PC-3 (cell line): ENCODE data around the gene PATE3. TPM values are rescaled to one million over a fixed set of nuclear protein-coding genes. Genes with fewer than 3 reads are reported as not detected.

Experiments
- ATAC-seq: fragments of 200-7000 bp; cut with Tn5 transposase; 2 replicates; pipeline ENCODE4 v1.9.1; 2020; ENCODE audit warnings: mild to moderate bottlenecking, moderate library complexity
- BruUV-seq: library from RNA; stranded (reverse); fragments of 400-500 nt; replicated peaks from 2 replicates; lab custom pipeline; 2021; lab: Mats Ljungman, UMichigan
- CTCF ChIA-PET: fragments of 300-600 bp; sonication (Branson Sonifier 250); formaldehyde crosslinking; loops from one replicate; lab custom pipeline; 2022; ENCODE audit warnings: antibody characterized with exemption; lab: Charles Lee
- POLR2A ChIA-PET: fragments of 300-600 bp; sonication (Branson Sonifier 250); formaldehyde crosslinking; loops from one replicate; lab custom pipeline; 2022; ENCODE audit warnings: antibody characterized with exemption; ENCODE audit not compliant: unreplicated experiment; lab: Charles Lee
- DNase-seq: peaks from one replicate; pipeline ENCODE4 v3.0.0-alpha.2; 2015
- H2AFZ ChIP-seq: fragments of 300-600 bp; sonication (generic); 2 replicates; pipeline ENCODE4 v1.6.0; 2016; ENCODE audit warnings: antibody characterized with exemption, low read length
- H3F3A ChIP-seq: fragments of 300-600 bp; sonication (generic); one replicate; pipeline ENCODE4 v1.6.0; 2017; ENCODE audit warnings: antibody characterized with exemption, low read length, control low read depth, mild to moderate bottlenecking; ENCODE audit not compliant: unreplicated experiment
- H3K27ac ChIP-seq: fragments of 300-600 bp; sonication (generic); 2 replicates; pipeline ENCODE4 v1.5.1; 2016; ENCODE audit warnings: mild to moderate bottlenecking, low read length
- H3K27me3 ChIP-seq: fragments of 300-600 bp; sonication (generic); 2 replicates; pipeline ENCODE4 v1.6.1; 2016; ENCODE audit warnings: low read length, mixed read lengths
- H3K36me3 ChIP-seq: fragments of 300-600 bp; sonication (generic); 2 replicates; pipeline ENCODE4 v1.6.1; 2016; ENCODE audit warnings: low read depth, mixed run types, low read length, mixed read lengths
- H3K4me1 ChIP-seq: fragments of 300-600 bp; sonication (generic); 2 replicates; pipeline ENCODE4 v1.5.1; 2016; ENCODE audit warnings: low read length; ENCODE audit not compliant: insufficient read depth
- H3K4me2 ChIP-seq: fragments of 300-600 bp; sonication (generic); 2 replicates; pipeline ENCODE4 v1.6.0; 2016; ENCODE audit warnings: low read length
- H3K4me3 ChIP-seq: fragments of 300-600 bp; sonication (generic); 2 replicates; pipeline ENCODE4 v1.5.1; 2016; ENCODE audit warnings: mild to moderate bottlenecking, low read length, mixed read lengths
- H3K79me2 ChIP-seq: fragments of 300-600 bp; sonication (generic); 2 replicates; pipeline ENCODE4 v1.6.1; 2017; ENCODE audit warnings: low read length, mixed read lengths
- H3K9ac ChIP-seq: fragments of 300-600 bp; sonication (generic); 2 replicates; pipeline ENCODE4 v1.6.0; 2016; ENCODE audit warnings: mild to moderate bottlenecking, low read length
- H3K9me2 ChIP-seq: fragments of 300-600 bp; sonication (generic); replicated peaks from 2 replicates; pipeline ENCODE4 v1.6.1; 2016; ENCODE audit warnings: mixed run types, low read length, mixed read lengths
- H3K9me3 ChIP-seq: fragments of 300-600 bp; sonication (generic); 2 replicates; pipeline ENCODE4 v1.6.1; 2016; ENCODE audit warnings: low read length, mixed read lengths
- H4K20me1 ChIP-seq: fragments of 300-600 bp; sonication (generic); 2 replicates; pipeline ENCODE4 v1.6.1; 2016; ENCODE audit warnings: low read length, mixed read lengths
- EZH2 ChIP-seq: fragments of 300-600 bp; sonication (generic); IDR thresholded peaks from one replicate; pipeline ENCODE4 v1.6.1; 2017; ENCODE audit warnings: antibody characterized with exemption, mild to moderate bottlenecking, low read length; ENCODE audit not compliant: unreplicated experiment
- EZH2phosphoT487 ChIP-seq: fragments of 300-600 bp; sonication (generic); IDR thresholded peaks from 2 replicates; pipeline ENCODE4 v1.6.1; 2018; ENCODE audit warnings: mild to moderate bottlenecking, antibody characterized with exemption, low read length, borderline replicate concordance
- intact Hi-C: fragments of 100-400 bp; cut with micrococcal nuclease; formaldehyde crosslinking; loops from 2 replicates; pipeline ENCODE4 v1.9.0; 2023
- total RNA-seq: library from RNA; depleted of rRNA; stranded (reverse); fragments of >200 nt; gene quantifications from 2 replicates; pipeline ENCODE4 v1.2.3, GENCODE V29; 2014
- TF ChIP-seq, protein P1 (sequence below): fragments of 300-600 bp; sonication (generic); conservative IDR thresholded peaks from 2 replicates; pipeline ENCODE4 v1.5.1; 2017; ENCODE audit warnings: antibody characterized with exemption, low read depth, mild to moderate bottlenecking, low read length

Gene PATE3
- total RNA-seq, 1 experiment from 2014 or later, result not detected

DNA sequence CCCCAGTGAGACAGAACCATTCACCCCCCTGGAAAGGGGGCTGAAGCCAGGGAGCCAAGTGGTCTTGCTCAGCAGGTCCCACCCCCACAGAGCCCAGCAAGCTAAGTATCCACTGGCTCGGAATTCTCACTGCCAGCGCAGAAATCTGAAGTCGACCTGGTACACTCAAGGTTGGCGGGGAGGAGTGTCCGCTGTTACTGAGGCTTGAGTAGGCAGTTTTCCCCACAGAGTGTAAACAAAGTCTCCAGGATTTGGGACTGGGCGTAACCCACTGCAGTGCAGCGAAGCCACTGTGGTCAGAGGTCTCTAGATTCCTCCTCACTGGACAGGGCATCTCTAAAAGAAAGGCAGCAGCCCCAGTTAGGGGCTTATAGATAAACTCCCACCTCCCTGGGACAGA is 31.9 kb upstream of the PATE3 start:
- POLR2A ChIA-PET, result no interaction called here
- intact Hi-C loops, result no loop called here
- BruUV-seq, result no TSS peak

DNA sequence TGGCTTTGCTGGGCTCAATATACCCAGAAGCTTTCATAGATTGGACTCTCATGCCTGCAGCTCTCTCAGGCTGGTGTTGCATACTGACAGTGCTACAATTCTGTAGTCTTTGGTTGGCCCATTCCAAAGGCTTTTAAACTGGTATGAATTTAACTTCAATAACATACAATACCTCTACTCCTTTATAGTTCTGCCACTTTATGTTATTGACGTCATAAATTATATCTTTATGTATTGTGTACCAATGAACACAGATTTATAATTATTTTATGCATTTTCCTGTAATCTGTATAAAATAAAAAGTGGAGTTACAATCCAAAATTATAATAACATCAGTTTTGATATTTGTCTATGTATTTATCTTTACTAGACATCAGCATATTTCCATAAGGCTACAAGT is 25.5 kb upstream of the PATE3 start:
- TF ChIP-seq, protein P1, sequence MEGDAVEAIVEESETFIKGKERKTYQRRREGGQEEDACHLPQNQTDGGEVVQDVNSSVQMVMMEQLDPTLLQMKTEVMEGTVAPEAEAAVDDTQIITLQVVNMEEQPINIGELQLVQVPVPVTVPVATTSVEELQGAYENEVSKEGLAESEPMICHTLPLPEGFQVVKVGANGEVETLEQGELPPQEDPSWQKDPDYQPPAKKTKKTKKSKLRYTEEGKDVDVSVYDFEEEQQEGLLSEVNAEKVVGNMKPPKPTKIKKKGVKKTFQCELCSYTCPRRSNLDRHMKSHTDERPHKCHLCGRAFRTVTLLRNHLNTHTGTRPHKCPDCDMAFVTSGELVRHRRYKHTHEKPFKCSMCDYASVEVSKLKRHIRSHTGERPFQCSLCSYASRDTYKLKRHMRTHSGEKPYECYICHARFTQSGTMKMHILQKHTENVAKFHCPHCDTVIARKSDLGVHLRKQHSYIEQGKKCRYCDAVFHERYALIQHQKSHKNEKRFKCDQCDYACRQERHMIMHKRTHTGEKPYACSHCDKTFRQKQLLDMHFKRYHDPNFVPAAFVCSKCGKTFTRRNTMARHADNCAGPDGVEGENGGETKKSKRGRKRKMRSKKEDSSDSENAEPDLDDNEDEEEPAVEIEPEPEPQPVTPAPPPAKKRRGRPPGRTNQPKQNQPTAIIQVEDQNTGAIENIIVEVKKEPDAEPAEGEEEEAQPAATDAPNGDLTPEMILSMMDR, result no peak
- no peak for TF ChIP-seq EZH2phosphoT487
- TF ChIP-seq EZH2, result no peak
- DNase-seq (no peak), ATAC-seq (no peak)
- Histone ChIP-seq H3K79me2 (no peaks in the 10 kb centered on the region), H3K4me2 (no peak overlapping the region), H3K27ac (no peak overlapping the region), H3K4me1 (no peaks in the 10 kb centered on the region), H3K27me3 (peaks cover 31% of the 10 kb centered on the region), H2AFZ (no peak overlapping the region), H3K9me2 (no peaks in the 10 kb centered on the region), H3K9ac (no peak overlapping the region), H3F3A (no peaks in the 10 kb centered on the region), H3K36me3 (no peaks in the 10 kb centered on the region), H3K9me3 (no peaks in the 10 kb centered on the region), H4K20me1 (no peaks in the 10 kb centered on the region), H3K4me3 (no peak overlapping the region)
- CTCF ChIA-PET, result no interaction called here
- POLR2A ChIA-PET, result no interaction called here
- BruUV-seq, result no TSS peak
- intact Hi-C loops, result no loop called here

More for the DNA sequence above, 31.9 kb upstream of the PATE3 start:
- H3K9me3 ChIP-seq, result no peaks in the 10 kb centered on the region
- no peak overlapping the region for H3K27ac ChIP-seq
- no peaks in the 10 kb centered on the region for H4K20me1 ChIP-seq
- H3K9me2 ChIP-seq, result no peaks in the 10 kb centered on the region
- no peak overlapping the region for H3K9ac ChIP-seq
- no peak for ATAC-seq
- no peak overlapping the region for H2AFZ ChIP-seq
- no peaks in the 10 kb centered on the region for H3K4me1 ChIP-seq
- no peaks in the 10 kb centered on the region for H3K79me2 ChIP-seq
- no peaks in the 10 kb centered on the region for H3K36me3 ChIP-seq
- peaks cover 29% of the 10 kb centered on the region for H3K27me3 ChIP-seq
- DNase-seq, result no peak
- H3K4me3 ChIP-seq, result no peak overlapping the region
- no peak overlapping the region for H3K4me2 ChIP-seq
- CTCF ChIA-PET, result no interaction called here
- no peaks in the 10 kb centered on the region for H3F3A ChIP-seq
- TF ChIP-seq EZH2phosphoT487 (no peak), EZH2 (no peak)
- TF ChIP-seq, protein P1, result no peak

DNA sequence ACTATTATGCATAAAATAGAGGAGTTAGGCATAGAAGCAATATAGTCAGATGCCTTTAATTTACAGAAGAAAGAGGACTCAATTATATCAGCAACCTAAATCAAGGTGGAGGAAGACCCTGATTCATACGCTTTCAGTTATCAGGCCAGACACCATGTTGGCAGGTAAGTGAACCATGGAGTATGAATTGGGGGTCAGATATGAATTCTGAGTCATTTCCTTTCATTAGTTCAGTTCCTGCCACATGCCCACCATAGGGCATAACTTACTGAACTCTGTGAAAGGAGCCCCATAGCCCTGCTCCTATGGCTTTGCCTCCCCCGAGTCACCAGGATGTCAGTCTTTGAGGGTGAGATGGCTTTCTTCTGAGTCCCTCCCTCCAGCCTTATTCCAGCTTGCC is 24.4 kb upstream of the PATE3 start:
- no peak overlapping the region for H2AFZ ChIP-seq
- peaks cover 41% of the 10 kb centered on the region for H3K27me3 ChIP-seq
- ChIA-PET POLR2A (no interaction called here), CTCF (no interaction called here)
- no peak overlapping the region for H3K9ac ChIP-seq
- ATAC-seq (no peak), DNase-seq (no peak)
- no peak for TF ChIP-seq EZH2
- TF ChIP-seq, protein P1, result no peak
- TF ChIP-seq EZH2phosphoT487, result no peak
- no peaks in the 10 kb centered on the region for H3K79me2 ChIP-seq
- no peaks in the 10 kb centered on the region for H3K36me3 ChIP-seq
- no peaks in the 10 kb centered on the region for H4K20me1 ChIP-seq
- no peak overlapping the region for H3K4me2 ChIP-seq
- H3K4me1 ChIP-seq, result no peaks in the 10 kb centered on the region
- BruUV-seq, result no TSS peak
- H3K9me2 ChIP-seq, result no peaks in the 10 kb centered on the region
- H3K4me3 ChIP-seq, result no peak overlapping the region
- no peaks in the 10 kb centered on the region for H3K9me3 ChIP-seq
- no peaks in the 10 kb centered on the region for H3F3A ChIP-seq
- intact Hi-C loops, result no loop called here
- H3K27ac ChIP-seq, result no peak overlapping the region
